ENCODE data around the gene MEGF10.
"Not testable (repeated sequence)": the region's sequence is repeated elsewhere in the genome, so short reads cannot be mapped to it uniquely, and the experiment has no call there.

Gene MEGF10

GRCh38 chr5:127290019-127290945 is at the start of gene MEGF10:
Gene MEGF10 (plus strand): TSS chr5:127290796. CDS start chr5:127331309, 40,513 bp downstream.
- peak; percentile 40 for DNase-seq (ENCODE audit: low read depth)

- no peak for DNase-seq (ENCODE audit: low read depth)
These were observed 47.6 kb upstream of the MEGF10 start for GRCh38 chr5:127243011-127243410.

GRCh38 chr5:127254729-127255284 is 35.8 kb upstream of the MEGF10 start:
- no peak for DNase-seq (ENCODE audit: low read depth)

- DNase-seq (ENCODE audit: low read depth) = no peak
These were observed 33.6 kb upstream of the MEGF10 start for GRCh38 chr5:127256886-127257597.

GRCh38 chr5:127260686-127261085 is 29.9 kb upstream of the MEGF10 start:
- DNase-seq (ENCODE audit: low read depth) = no peak

GRCh38 chr5:127265473-127265872 is 25.1 kb upstream of the MEGF10 start:
- not testable (repeated sequence) for DNase-seq (ENCODE audit: low read depth)

- not testable (repeated sequence) for DNase-seq (ENCODE audit: low read depth)
These were observed 22.3 kb upstream of the MEGF10 start for GRCh38 chr5:127268342-127268741.

GRCh38 chr5:127270713-127271112 is 19.9 kb upstream of the MEGF10 start:
- DNase-seq (ENCODE audit: low read depth) = not testable (repeated sequence)

- DNase-seq (ENCODE audit: low read depth) = no peak
These were observed 14.9 kb upstream of the MEGF10 start for GRCh38 chr5:127275641-127276193.

- DNase-seq (ENCODE audit: low read depth) = no peak
These were observed 9.9 kb upstream of the MEGF10 start for GRCh38 chr5:127280491-127281220.

- DNase-seq (ENCODE audit: low read depth) = no peak
These were observed 9.0 kb upstream of the MEGF10 start for GRCh38 chr5:127281609-127282008.

- DNase-seq (ENCODE audit: low read depth) = no peak
These were observed 1.9 kb upstream of the MEGF10 start for GRCh38 chr5:127288676-127289075.

- no peak for DNase-seq (ENCODE audit: low read depth)
These were observed 524 bp downstream of the MEGF10 start for GRCh38 chr5:127290946-127291693.

- no peak for DNase-seq (ENCODE audit: low read depth)
These were observed 1.6 kb downstream of the MEGF10 start for GRCh38 chr5:127292030-127292735.

- DNase-seq (ENCODE audit: low read depth) = no peak
These were observed 2.8 kb downstream of the MEGF10 start for GRCh38 chr5:127293373-127293772.

- DNase-seq (ENCODE audit: low read depth) = peak; percentile 34
These were observed 4.2 kb downstream of the MEGF10 start for GRCh38 chr5:127294829-127295228.

GRCh38 chr5:127295454-127295853 is 4.9 kb downstream of the MEGF10 start:
- no peak for DNase-seq (ENCODE audit: low read depth)

GRCh38 chr5:127296321-127296720 is 5.7 kb downstream of the MEGF10 start:
- DNase-seq (ENCODE audit: low read depth) = no peak

GRCh38 chr5:127296894-127297293 is 6.3 kb downstream of the MEGF10 start:
- not testable (repeated sequence) for DNase-seq (ENCODE audit: low read depth)

- DNase-seq (ENCODE audit: low read depth) = no peak
These were observed 6.9 kb downstream of the MEGF10 start for GRCh38 chr5:127297348-127298035.
